Immature natural killer cell (primary cell): ENCODE measurements around the gene PAQR3. TPM values are rescaled to one million over a fixed set of nuclear protein-coding genes. Genes with fewer than 3 reads are reported as not detected.
"Not testable (repeated sequence)": the region's sequence is repeated elsewhere in the genome, so short reads cannot be mapped to it uniquely, and the experiment has no call there.

Source experiments
- DNase-seq, 3 donors: peaks; one replicate each; pipeline ENCODE4 v3.0.0; 2022; ENCODE audit warnings: mixed read lengths in 1 of 3
- H3K27ac Mint-ChIP-seq, 6 donors: one replicate each; pipeline ENCODE4 v1.8.0; 2020; ENCODE audit warnings: mixed read lengths in 6 of 6, mild to moderate bottlenecking in 5 of 6, inconsistent platforms in 4 of 6, moderate library complexity in 3 of 6
- H3K27me3 Mint-ChIP-seq, 3 donors: one replicate each; pipeline ENCODE4 v1.8.0; 2020 to 2021; ENCODE audit warnings: low read depth in 3 of 3, mild to moderate bottlenecking in 3 of 3, mixed read lengths in 3 of 3, moderate library complexity in 3 of 3, inconsistent platforms in 1 of 3
- H3K36me3 Mint-ChIP-seq, 3 donors: one replicate each; pipeline ENCODE4 v1.8.0; 2020; ENCODE audit warnings: mixed read lengths in 3 of 3, inconsistent platforms in 2 of 3, mild to moderate bottlenecking in 2 of 3
- H3K4me1 Mint-ChIP-seq, 2 donors: one replicate each; pipeline ENCODE4 v1.8.0; 2020; ENCODE audit warnings: inconsistent platforms in 2 of 2, mild to moderate bottlenecking in 2 of 2, mixed read lengths in 2 of 2, moderate library complexity in 1 of 2
- H3K4me3 Mint-ChIP-seq, 5 donors: one replicate each; pipeline ENCODE4 v1.8.0; 2020; ENCODE audit warnings: mild to moderate bottlenecking in 5 of 5, mixed read lengths in 5 of 5, inconsistent platforms in 3 of 5, moderate library complexity in 3 of 5
- H3K9me3 Mint-ChIP-seq, 6 donors: one replicate each; pipeline ENCODE4 v1.8.0; 2020; ENCODE audit warnings: mild to moderate bottlenecking in 6 of 6, mixed read lengths in 6 of 6, inconsistent platforms in 4 of 6, moderate library complexity in 3 of 6
- polyA plus RNA-seq, 3 donors: library from polyadenylated mRNA; unstranded; fragments of 300-500 nt; fragmentation: Illumina TruSeq; gene quantifications; one replicate each; pipeline ENCODE4 v1.2.3, GENCODE V29; 2021

PAQR3 gene
- polyA plus RNA-seq, 3 donors from 2014 or later = 3.5 to 6.1 (median 5.9) TPM

- Mint-ChIP-seq H3K9me3 (no peaks in the 10 kb centered on the region), H3K27ac (no peak overlapping the region), H3K4me1 (no peaks in the 10 kb centered on the region), H3K27me3 (peaks cover 8 to 17% (median 11%) of the 10 kb centered on the region in 3 donors), H3K36me3 (no peaks in the 10 kb centered on the region), H3K4me3 (no peak overlapping the region)
- no peak for DNase-seq
Observed at GRCh38 chr4:78945651-78946179, 6.5 kb upstream of the PAQR3 start.

GRCh38 chr4:78944381-78944780, 5.1 kb upstream of the PAQR3 start:
- Mint-ChIP-seq H3K9me3 (no peaks in the 10 kb centered on the region), H3K4me3 (no peak overlapping the region), H3K27ac (no peak overlapping the region), H3K36me3 (no peaks in the 10 kb centered on the region), H3K27me3 (peaks cover 8 to 17% (median 11%) of the 10 kb centered on the region in 3 donors), H3K4me1 (peaks cover 6% of the 10 kb centered on the region in 2 donors)
- no peak for DNase-seq

GRCh38 chr4:78940752-78941151, 1.5 kb upstream of the PAQR3 start:
- DNase-seq = no peak
- Mint-ChIP-seq H3K4me1 (peaks cover 18 to 34% of the 10 kb centered on the region in 2 donors), H3K9me3 (no peaks in the 10 kb centered on the region), H3K4me3 (no peak overlapping the region), H3K36me3 (no peaks in the 10 kb centered on the region), H3K27me3 (peaks cover 3 to 6% (median 5%) of the 10 kb centered on the region in 3 donors), H3K27ac (no peak overlapping the region)

GRCh38 chr4:78939667-78940008, 400 bp upstream of the PAQR3 start:
- Mint-ChIP-seq H3K27me3 (peaks cover 2 to 4% (median 3%) of the 10 kb centered on the region in 3 donors), H3K4me3 (peak overlapping the region; percentile 82 to 86 (median 83)), H3K9me3 (no peaks in the 10 kb centered on the region), H3K27ac (peak overlapping the region; percentile 31 to 80 (median 57)), H3K36me3 (no peaks in the 10 kb centered on the region), H3K4me1 (peaks cover 18 to 36% of the 10 kb centered on the region in 2 donors)
- DNase-seq = no peak

- peaks cover 0 to 2% (median 0%) of the 10 kb centered on the region in 3 donors for H3K36me3 Mint-ChIP-seq
- H3K4me1 Mint-ChIP-seq = peaks cover 18 to 36% of the 10 kb centered on the region in 2 donors
- peaks cover 0 to 4% (median 0%) of the 10 kb centered on the region in 3 donors for H3K27me3 Mint-ChIP-seq
- H3K27ac Mint-ChIP-seq = peak overlapping the region; percentile 77 to 94 (median 86)
- no peak for DNase-seq
- no peaks in the 10 kb centered on the region for H3K9me3 Mint-ChIP-seq
- peak overlapping the region; percentile 90 to 96 (median 93) for H3K4me3 Mint-ChIP-seq
Observed at GRCh38 chr4:78938474-78938867, 767 bp downstream of the PAQR3 start.

GRCh38 chr4:78937837-78938236, 1.4 kb downstream of the PAQR3 start:
- peak overlapping the region; percentile 22 to 93 (median 69) for H3K4me3 Mint-ChIP-seq
- peaks cover 0 to 7% (median 0%) of the 10 kb centered on the region in 3 donors for H3K36me3 Mint-ChIP-seq
- peaks cover 18 to 36% of the 10 kb centered on the region in 2 donors for H3K4me1 Mint-ChIP-seq
- no peak for DNase-seq
- peaks cover 0 to 2% (median 0%) of the 10 kb centered on the region in 3 donors for H3K27me3 Mint-ChIP-seq
- H3K9me3 Mint-ChIP-seq = no peaks in the 10 kb centered on the region
- H3K27ac Mint-ChIP-seq = peak overlapping the region in 2 of 6 donors; percentile 47 to 65

GRCh38 chr4:78936989-78937388, 2.2 kb downstream of the PAQR3 start:
- Mint-ChIP-seq H3K27ac (no peak overlapping the region), H3K9me3 (no peaks in the 10 kb centered on the region), H3K36me3 (peaks cover 0 to 7% (median 4%) of the 10 kb centered on the region in 3 donors), H3K4me3 (peak overlapping the region in 1 of 5 donors; percentile 1), H3K27me3 (peaks cover 0 to 2% (median 0%) of the 10 kb centered on the region in 3 donors), H3K4me1 (peaks cover 18 to 36% of the 10 kb centered on the region in 2 donors)
- no peak for DNase-seq

GRCh38 chr4:78930016-78930629, 9.1 kb downstream of the PAQR3 start:
- H3K27me3 Mint-ChIP-seq = no peaks in the 10 kb centered on the region
- no peak overlapping the region for H3K27ac Mint-ChIP-seq
- H3K4me3 Mint-ChIP-seq = no peak overlapping the region
- no peaks in the 10 kb centered on the region for H3K4me1 Mint-ChIP-seq
- no peak for DNase-seq
- H3K36me3 Mint-ChIP-seq = peaks cover 24 to 38% (median 24%) of the 10 kb centered on the region in 3 donors
- H3K9me3 Mint-ChIP-seq = no peaks in the 10 kb centered on the region

- Mint-ChIP-seq H3K4me3 (no peak overlapping the region), H3K9me3 (no peaks in the 10 kb centered on the region), H3K27ac (no peak overlapping the region), H3K36me3 (peaks cover 24 to 40% (median 28%) of the 10 kb centered on the region in 3 donors), H3K27me3 (no peaks in the 10 kb centered on the region), H3K4me1 (peaks cover 0 to 1% of the 10 kb centered on the region in 2 donors)
- DNase-seq = no peak
Observed at GRCh38 chr4:78928835-78929234, 10.4 kb downstream of the PAQR3 start.

GRCh38 chr4:78926826-78927225, 12.4 kb downstream of the PAQR3 start:
- H3K4me1 Mint-ChIP-seq = peaks cover 0 to 6% of the 10 kb centered on the region in 2 donors
- H3K27me3 Mint-ChIP-seq = no peaks in the 10 kb centered on the region
- DNase-seq = no peak
- no peak overlapping the region for H3K4me3 Mint-ChIP-seq
- no peaks in the 10 kb centered on the region for H3K9me3 Mint-ChIP-seq
- H3K36me3 Mint-ChIP-seq = peaks cover 21 to 45% (median 24%) of the 10 kb centered on the region in 3 donors
- peak overlapping the region in 1 of 6 donors; percentile 26 for H3K27ac Mint-ChIP-seq

GRCh38 chr4:78923464-78924312, 15.6 kb downstream of the PAQR3 start:
- DNase-seq = no peak
- Mint-ChIP-seq H3K9me3 (no peaks in the 10 kb centered on the region), H3K36me3 (peaks cover 13 to 44% (median 13%) of the 10 kb centered on the region in 3 donors), H3K4me3 (no peak overlapping the region), H3K4me1 (peaks cover 0 to 6% of the 10 kb centered on the region in 2 donors), H3K27me3 (no peaks in the 10 kb centered on the region), H3K27ac (peak overlapping the region in 1 of 6 donors; percentile 2)

- Mint-ChIP-seq H3K9me3 (no peaks in the 10 kb centered on the region), H3K27ac (no peak overlapping the region), H3K27me3 (no peaks in the 10 kb centered on the region), H3K4me3 (no peak overlapping the region), H3K36me3 (peaks cover 9 to 44% (median 13%) of the 10 kb centered on the region in 3 donors), H3K4me1 (peaks cover 0 to 6% of the 10 kb centered on the region in 2 donors)
- DNase-seq = no peak
Observed at GRCh38 chr4:78922207-78922606, 17.0 kb downstream of the PAQR3 start.

- Mint-ChIP-seq H3K27ac (no peak overlapping the region), H3K9me3 (no peaks in the 10 kb centered on the region), H3K4me1 (no peaks in the 10 kb centered on the region), H3K36me3 (peaks cover 8 to 33% (median 21%) of the 10 kb centered on the region in 3 donors), H3K27me3 (no peaks in the 10 kb centered on the region), H3K4me3 (no peak overlapping the region)
- DNase-seq = no peak
Observed at GRCh38 chr4:78910612-78911011, 28.6 kb downstream of the PAQR3 start.

- H3K27ac Mint-ChIP-seq, H3K4me3 Mint-ChIP-seq, H3K27me3 Mint-ChIP-seq, H3K9me3 Mint-ChIP-seq, H3K4me1 Mint-ChIP-seq, DNase-seq: not testable (repeated sequence)
- H3K36me3 Mint-ChIP-seq = peaks cover 8 to 23% (median 16%) of the 10 kb centered on the region in 3 donors
Observed at GRCh38 chr4:78908974-78909373, 30.3 kb downstream of the PAQR3 start.
